Mucosa of descending colon (tissue), 3 donors: ENCODE data around the gene IFNL1. TPM values are rescaled to one million over a fixed set of nuclear protein-coding genes. Genes with fewer than 3 reads are reported as not detected.

Source experiments
- ATAC-seq: fragments of 200-7000 bp; cut with Tn5 transposase; one replicate; pipeline ENCODE4 v1.9.1; 2020; ENCODE audit warnings: mild to moderate bottlenecking, moderate library complexity
- DNase-seq, 3 donors: peaks; one replicate each; pipeline ENCODE4 v3.0.0-alpha.2; 2020
- H3K36me3 ChIP-seq: fragments of 200-600 bp; one replicate; pipeline ENCODE4 v1.8.0; 2021; ENCODE audit warnings: low read depth, mild to moderate bottlenecking
- H3K4me1 ChIP-seq: fragments of 200-600 bp; one replicate; pipeline ENCODE4 v1.8.0; 2021; ENCODE audit warnings: low read depth, mild to moderate bottlenecking
- H3K4me3 ChIP-seq: fragments of 200-600 bp; one replicate; pipeline ENCODE4 v1.8.0; 2021; ENCODE audit warnings: mild to moderate bottlenecking
- H3K9me3 ChIP-seq: fragments of 200-600 bp; one replicate; pipeline ENCODE4 v1.8.0; 2021; ENCODE audit warnings: mild to moderate bottlenecking
- CTCF ChIP-seq: fragments of 200-600 bp; IDR thresholded peaks from one replicate; pipeline ENCODE4 v1.8.0; 2022; ENCODE audit warnings: antibody characterized with exemption, mild to moderate bottlenecking
- intact Hi-C, 2 donors: fragments of 100-400 bp; cut with DNase I in 1 of 2; cut with micrococcal nuclease in 1 of 2; formaldehyde crosslinking; loops; one replicate each; pipeline versions ENCODE4 v1.11.0 to v1.11.1; 2022; cut with DNase I, micrococcal nuclease
- total RNA-seq, 3 donors: library from RNA; stranded (reverse); fragmentation: NEBNext Ultra II Directional in 2 of 3; extraction: Animal tissue kit (Norgen Biotek cat#: 25700) in 2 of 3; gene quantifications; one replicate each; pipeline versions ENCODE4 v1.2.1 to v1.2.4, GENCODE V29; 2021 to 2023
- donor health status: DM: no; HTN: no; CAD: no; lungs with moderate emphysema.
- donor health status: DM: no; HTN: no; CAD: no.
- donor health status: DM: no; HTN: yes; CAD: no.

IFNL1 gene
- total RNA-seq, 3 donors from 2014 or later = not detected

- no peaks in the 10 kb centered on the region for H3K36me3 ChIP-seq
- no peaks in the 10 kb centered on the region for H3K9me3 ChIP-seq
- intact Hi-C loops = no loop called here
- H3K4me1 ChIP-seq = no peaks in the 10 kb centered on the region
- DNase-seq (no peak), ATAC-seq (no peak)
- TF ChIP-seq CTCF = no peak
- no peak overlapping the region for H3K4me3 ChIP-seq
Measured at GRCh38 chr19:39321832-39322176, 25.6 kb downstream of the IFNL1 start.

- DNase-seq = no peak
- intact Hi-C loops = no loop called here
- ATAC-seq = no peak
- no peak for TF ChIP-seq CTCF
- Histone ChIP-seq H3K9me3 (no peaks in the 10 kb centered on the region), H3K4me3 (no peak overlapping the region), H3K36me3 (no peaks in the 10 kb centered on the region), H3K4me1 (no peaks in the 10 kb centered on the region)
Measured at GRCh38 chr19:39324242-39324842, 28.1 kb downstream of the IFNL1 start.

- Histone ChIP-seq H3K9me3 (no peaks in the 10 kb centered on the region), H3K36me3 (no peaks in the 10 kb centered on the region), H3K4me3 (no peak overlapping the region), H3K4me1 (no peaks in the 10 kb centered on the region)
- intact Hi-C loops = loop anchor here (5.0 kb wide), 1 partner anchor 204 kb away; no protein-coding TSS in a partner anchor
- ATAC-seq (no peak), DNase-seq (no peak)
- no peak for TF ChIP-seq CTCF
Measured at GRCh38 chr19:39325778-39326665, 29.8 kb downstream of the IFNL1 start.

GRCh38 chr19:39327363-39328045, 31.3 kb downstream of the IFNL1 start:
- no peak overlapping the region for H3K4me3 ChIP-seq
- intact Hi-C loops = loop anchor here (5.0 kb wide), 1 partner anchor 205 kb away; no protein-coding TSS in a partner anchor
- no peak for TF ChIP-seq CTCF
- H3K4me1 ChIP-seq = no peaks in the 10 kb centered on the region
- no peaks in the 10 kb centered on the region for H3K36me3 ChIP-seq
- no peaks in the 10 kb centered on the region for H3K9me3 ChIP-seq
- no peak for ATAC-seq
- DNase-seq = no peak

GRCh38 chr19:39328046-39328705, 32.0 kb downstream of the IFNL1 start:
- Histone ChIP-seq H3K36me3 (no peaks in the 10 kb centered on the region), H3K4me1 (no peaks in the 10 kb centered on the region), H3K9me3 (no peaks in the 10 kb centered on the region), H3K4me3 (no peak overlapping the region)
- peak; percentile 98 for TF ChIP-seq CTCF
- intact Hi-C loops = loop anchor here (5.0 kb wide), 1 partner anchor 206 kb away; no protein-coding TSS in a partner anchor
- DNase-seq (peak; percentile 83 to 93 (median 90)), ATAC-seq (peak; percentile 93)
